ENCODE data around the gene CLUH. TPM values are rescaled to one million over a fixed set of nuclear protein-coding genes. Genes with fewer than 3 reads are reported as not detected.

Gene CLUH
- polyA plus RNA-seq, 1 of the 3 experiments (the other 2 are of a cell fraction) = 32.2 TPM

DNA sequence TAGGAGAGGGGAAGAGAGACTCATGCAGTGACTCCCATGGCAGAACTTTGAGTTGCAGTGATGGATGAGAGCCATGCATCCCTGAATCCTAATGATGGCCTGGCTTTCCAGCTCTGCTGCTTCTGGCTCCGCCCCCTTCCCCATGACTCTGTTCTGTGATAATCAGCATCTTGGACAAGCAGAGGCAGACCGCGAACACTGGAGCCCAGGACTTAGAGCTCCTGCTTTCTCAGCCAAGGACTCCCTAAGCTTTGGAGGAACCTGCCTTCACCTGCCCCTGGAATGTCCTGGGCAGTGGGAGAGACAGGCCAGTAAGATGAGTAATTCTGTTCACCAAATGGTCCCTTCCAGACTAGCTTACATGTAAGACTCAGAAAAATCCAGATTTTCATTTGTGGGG lies 25.4 kb upstream of the CLUH start:
- Histone ChIP-seq H3K4me1 (ENCODE audit: control insufficient read depth in 1 of 2, insufficient read depth in 2 of 2, low read depth in 1 of 2, low read length in 1 of 2) (peaks cover 0 to 2% of the 10 kb centered on the region in 2 experiments; a peak in 1 of 4 replicates), H3K36me3 (replicated peaks in 1 of 2; ENCODE audit: control insufficient read depth in 1 of 2, insufficient read depth in 2 of 2, low read length in 1 of 2) (no peaks in the 10 kb centered on the region), H4K20me1 (ENCODE audit: insufficient read depth) (no peaks in the 10 kb centered on the region), H3K79me2 (ENCODE audit: insufficient read depth) (no peaks in the 10 kb centered on the region), H3K4me3 (ENCODE audit: low read depth in 2 of 2, low read length in 1 of 2) (no peak overlapping the region), H3K9ac (no peak overlapping the region), H3K9me3 (no peaks in the 10 kb centered on the region), H3K27ac (ENCODE audit: low read depth in 2 of 2, low read length in 1 of 2) (no peak overlapping the region), H2AFZ (ENCODE audit: low read depth) (no peak overlapping the region), H3K4me2 (no peak overlapping the region), H3K9me2 (no peaks in the 10 kb centered on the region), H3K27me3 (ENCODE audit: insufficient read depth) (no peaks in the 10 kb centered on the region), H3F3A (replicated peaks; ENCODE audit: insufficient read depth) (no peaks in the 10 kb centered on the region)
- WGBS (ENCODE audit: low lambda C conversion rate) = 91% methylated on average over 3 of the region's 3 CpGs
- CTCF ChIA-PET = interaction anchor here (0.6 to 0.9 kb wide), 2 partner anchors 46 to 49 kb away, joined by 3 read pairs; no protein-coding TSS in a partner anchor
- peak; percentile 74 for DNase-seq
- TF ChIP-seq YY1 (IDR thresholded peaks at IDR 0.05; ENCODE audit: low read depth) (no peak), RCOR1 (IDR thresholded peaks at IDR 0.05; ENCODE audit: low read length) (no peak), EP300 (IDR thresholded peaks at IDR 0.05; ENCODE audit: borderline replicate concordance in 1 of 2, low read depth in 1 of 2, low read length in 1 of 2) (no peak), MXI1 (IDR thresholded peaks at IDR 0.05; ENCODE audit: low read depth, low read length) (no peak), RFX5 (IDR thresholded peaks at IDR 0.05; ENCODE audit: low read length) (no peak), CHD2 (IDR thresholded peaks at IDR 0.05; ENCODE audit: low read length, partially characterized antibody) (no peak), JUND (IDR thresholded peaks at IDR 0.05) (no peak), SMC3 (IDR thresholded peaks at IDR 0.05; ENCODE audit: low read depth, low read length) (no peak), ELF1 (IDR thresholded peaks at IDR 0.05) (no peak), FOXM1 (IDR thresholded peaks at IDR 0.05; ENCODE audit: low read depth) (no peak)
- POLR2A ChIA-PET = interaction anchor here (0.8 kb wide), 1 partner anchor 12 kb away, joined by 3 read pairs; the partner anchor contains the start of gene CCDC92B

DNA sequence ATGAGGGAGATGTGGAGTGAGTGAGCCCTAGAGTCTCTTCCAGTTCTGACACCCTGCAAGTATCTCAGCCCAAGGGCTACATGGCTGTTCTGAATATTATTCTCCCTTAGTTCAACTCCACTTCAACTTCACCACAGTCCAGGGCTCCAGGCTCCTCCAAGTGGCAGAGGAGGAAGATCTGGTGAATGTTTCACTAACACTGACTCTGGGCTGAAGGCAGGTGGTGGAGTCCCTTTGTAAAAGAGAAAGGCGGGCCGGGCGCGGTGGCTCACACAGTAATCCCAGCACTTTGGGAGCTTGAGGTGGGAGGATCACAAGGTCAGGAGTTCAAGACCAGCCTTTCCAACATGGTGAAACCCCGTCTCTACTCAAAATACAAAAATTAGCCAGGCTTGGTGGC lies 24.3 kb upstream of the CLUH start:
- Histone ChIP-seq H3K36me3 (replicated peaks in 1 of 2; ENCODE audit: control insufficient read depth in 1 of 2, insufficient read depth in 2 of 2, low read length in 1 of 2) (no peaks in the 10 kb centered on the region), H3K4me3 (ENCODE audit: low read depth in 2 of 2, low read length in 1 of 2) (no peak overlapping the region), H3K4me1 (ENCODE audit: control insufficient read depth in 1 of 2, insufficient read depth in 2 of 2, low read depth in 1 of 2, low read length in 1 of 2) (peaks cover 0 to 2% of the 10 kb centered on the region in 2 experiments; a peak in 1 of 4 replicates), H4K20me1 (ENCODE audit: insufficient read depth) (no peaks in the 10 kb centered on the region), H3K4me2 (no peak overlapping the region), H3K9ac (no peak overlapping the region), H3K79me2 (ENCODE audit: insufficient read depth) (no peaks in the 10 kb centered on the region), H3K9me2 (no peaks in the 10 kb centered on the region), H3K27ac (ENCODE audit: low read depth in 2 of 2, low read length in 1 of 2) (no peak overlapping the region), H2AFZ (ENCODE audit: low read depth) (no peak overlapping the region), H3K27me3 (ENCODE audit: insufficient read depth) (no peaks in the 10 kb centered on the region), H3K9me3 (no peaks in the 10 kb centered on the region), H3F3A (replicated peaks; ENCODE audit: insufficient read depth) (no peaks in the 10 kb centered on the region)
- ChIA-PET CTCF (no interaction called here), POLR2A (interaction anchor here (0.6 kb wide), 1 partner anchor 1912 kb away, joined by 4 read pairs; no protein-coding TSS in a partner anchor)
- TF ChIP-seq EP300 (IDR thresholded peaks at IDR 0.05; ENCODE audit: borderline replicate concordance in 1 of 2, low read depth in 1 of 2, low read length in 1 of 2) = no peak
- 87% methylated on average over 5 of the region's 5 CpGs for WGBS (ENCODE audit: low lambda C conversion rate)
- no peak for DNase-seq

DNA sequence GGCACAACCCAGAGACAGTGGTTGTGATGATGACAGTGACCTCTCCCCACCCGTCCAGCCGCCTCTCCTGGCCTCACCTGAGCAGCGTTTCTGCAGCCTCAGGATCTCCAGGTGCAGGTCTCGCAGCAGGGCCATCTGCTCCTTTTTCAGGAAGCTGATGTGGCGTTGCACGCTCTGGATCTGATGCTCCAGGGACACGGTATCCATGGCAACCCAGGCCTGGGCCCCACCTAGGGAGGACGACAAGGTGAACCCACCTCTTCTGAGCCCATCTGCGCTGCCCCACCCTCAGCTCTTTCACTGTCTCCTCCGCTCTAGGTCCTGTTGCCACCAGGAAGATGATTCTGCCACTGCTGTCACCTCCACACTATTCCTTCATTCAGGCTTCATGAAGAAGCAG lies 23.4 kb upstream of the CLUH start:
- no peaks in the 10 kb centered on the region for H3K9me3 ChIP-seq
- no peak overlapping the region for H2AFZ ChIP-seq (ENCODE audit: low read depth)
- H3F3A ChIP-seq (replicated peaks; ENCODE audit: insufficient read depth) = no peaks in the 10 kb centered on the region
- H3K27me3 ChIP-seq (ENCODE audit: insufficient read depth) = no peaks in the 10 kb centered on the region
- POLR2A ChIA-PET = no interaction called here
- WGBS (ENCODE audit: low lambda C conversion rate) = 49% methylated on average over 7 of the region's 10 CpGs
- CTCF ChIA-PET = no interaction called here
- no peaks in the 10 kb centered on the region for H4K20me1 ChIP-seq (ENCODE audit: insufficient read depth)
- H3K9me2 ChIP-seq = no peaks in the 10 kb centered on the region
- H3K4me3 ChIP-seq (ENCODE audit: low read depth in 2 of 2, low read length in 1 of 2) = no peak overlapping the region
- no peak for DNase-seq
- peaks cover 0 to 2% of the 10 kb centered on the region in 2 experiments; a peak in 1 of 4 replicates for H3K4me1 ChIP-seq (ENCODE audit: control insufficient read depth in 1 of 2, insufficient read depth in 2 of 2, low read depth in 1 of 2, low read length in 1 of 2)
- no peaks in the 10 kb centered on the region for H3K79me2 ChIP-seq (ENCODE audit: insufficient read depth)
- H3K36me3 ChIP-seq (replicated peaks in 1 of 2; ENCODE audit: control insufficient read depth in 1 of 2, insufficient read depth in 2 of 2, low read length in 1 of 2) = no peaks in the 10 kb centered on the region
- no peak overlapping the region for H3K27ac ChIP-seq (ENCODE audit: low read depth in 2 of 2, low read length in 1 of 2)
- no peak overlapping the region for H3K9ac ChIP-seq
- TF ChIP-seq POLR2AphosphoS5 (IDR thresholded peaks at IDR 0.05; ENCODE audit: low read depth, low read length) = no peak
- TF ChIP-seq NRF1 (IDR thresholded peaks at IDR 0.05; ENCODE audit: low read depth, low read length) = no peak
- no peak for TF ChIP-seq JUND (IDR thresholded peaks at IDR 0.05)
- no peak for TF ChIP-seq MXI1 (IDR thresholded peaks at IDR 0.05; ENCODE audit: low read depth, low read length)
- no peak for TF ChIP-seq RCOR1 (IDR thresholded peaks at IDR 0.05; ENCODE audit: low read length)
- no peak for TF ChIP-seq YY1 (IDR thresholded peaks at IDR 0.05; ENCODE audit: low read depth)
- TF ChIP-seq TEAD4 (IDR thresholded peaks at IDR 0.05; ENCODE audit: borderline replicate concordance, insufficient read depth) = no peak
- TF ChIP-seq SMC3 (IDR thresholded peaks at IDR 0.05; ENCODE audit: low read depth, low read length) = no peak
- TF ChIP-seq GABPA (IDR thresholded peaks at IDR 0.05; ENCODE audit: low read depth) = no peak
- TF ChIP-seq NFIC (IDR thresholded peaks at IDR 0.05; ENCODE audit: borderline replicate concordance) = no peak
- no peak for TF ChIP-seq TAF1 (IDR thresholded peaks at IDR 0.05; ENCODE audit: borderline replicate concordance, low read depth, low read length)
- H3K4me2 ChIP-seq = no peak overlapping the region

All from SK-N-SH (cell line).